Common myeloid progenitor, CD34-positive (primary cell): ENCODE data around the gene RTP2.

Experiments
- CTCF ChIA-PET: fragments of 350-600 bp; sonication (Branson Sonifier 250); formaldehyde crosslinking; loops from one replicate; lab custom pipeline; 2021; ENCODE audit warnings: antibody characterized with exemption; lab: Charles Lee
- POLR2A ChIA-PET: fragments of 350-600 bp; sonication (Branson Sonifier 250); formaldehyde crosslinking; loops from one replicate; lab custom pipeline; 2021; ENCODE audit warnings: antibody characterized with exemption; lab: Charles Lee
- DNase-seq, 3 donors: peaks; one replicate each; pipeline versions ENCODE4 v3.0.0 to v3.0.0-alpha.2; 2013
- H3K27ac ChIP-seq, 2 experiments: 1 replicate in 1 of 2; 2 replicates in 1 of 2; pipeline ENCODE4 v1.7.0; 2013; ENCODE audit warnings: inconsistent platforms in 2 of 2, low read length in 2 of 2, mild to moderate bottlenecking in 2 of 2, low read depth in 1 of 2, moderate library complexity in 1 of 2; ENCODE audit not compliant: severe bottlenecking in 2 of 2, insufficient read depth in 1 of 2, poor library complexity in 1 of 2
- H3K27me3 ChIP-seq, 5 experiments: replicated peaks in 2 of 5; 1 replicate in 3 of 5; 2 replicates in 2 of 5; pipeline versions ENCODE4 v1.6.1 to v1.7.0; 2013; ENCODE audit warnings: low read length in 4 of 5, mild to moderate bottlenecking in 2 of 5, moderate library complexity in 2 of 5, inconsistent platforms in 1 of 5; ENCODE audit not compliant: insufficient read depth in 5 of 5, control insufficient read depth in 4 of 5
- H3K36me3 ChIP-seq, 4 experiments: 1 replicate in 2 of 4; 2 replicates in 2 of 4; pipeline versions ENCODE4 v1.6.1 to v1.7.0; 2013; ENCODE audit warnings: low read length in 3 of 4, control low read depth in 1 of 4, mild to moderate bottlenecking in 1 of 4; ENCODE audit not compliant: control insufficient read depth in 4 of 4, insufficient read depth in 4 of 4
- H3K4me1 ChIP-seq, 4 experiments: 1 replicate in 3 of 4; 2 replicates in 1 of 4; pipeline versions ENCODE4 v1.6.1 to v1.7.1; 2013; ENCODE audit warnings: low read length in 3 of 4, mild to moderate bottlenecking in 3 of 4, control low read depth in 1 of 4, inconsistent platforms in 1 of 4, moderate library complexity in 1 of 4; ENCODE audit not compliant: control insufficient read depth in 4 of 4, insufficient read depth in 4 of 4; ENCODE audit errors: control extremely low read depth in 1 of 4
- H3K4me3 ChIP-seq, 7 experiments: 1 replicate in 4 of 7; 2 replicates in 3 of 7; pipeline versions ENCODE4 v1.5.1 to v1.7.0; 2013; ENCODE audit warnings: mild to moderate bottlenecking in 7 of 7, low read length in 6 of 7, moderate library complexity in 6 of 7, inconsistent platforms in 2 of 7, low read depth in 2 of 7, control low read depth in 1 of 7; ENCODE audit not compliant: insufficient read depth in 4 of 7, control insufficient read depth in 1 of 7; ENCODE audit errors: extremely low read depth in 1 of 7
- H3K9me3 ChIP-seq, 5 experiments: 1 replicate in 4 of 5; 2 replicates in 1 of 5; pipeline versions ENCODE4 v1.6.1 to v1.7.1; 2013; ENCODE audit warnings: low read length in 4 of 5, mild to moderate bottlenecking in 2 of 5, inconsistent platforms in 1 of 5, low read depth in 1 of 5, moderate library complexity in 1 of 5; ENCODE audit not compliant: control insufficient read depth in 4 of 5, insufficient read depth in 2 of 5; ENCODE audit errors: control extremely low read depth in 1 of 5
- WGBS: methylation state at CpG from one replicate; pipeline ENCODE4 v1.1.5; 2013; ENCODE audit not compliant: insufficient coverage; 5-methylcytosine and 5-hydroxymethylcytosine counted together

Gene RTP2

GRCh38 chr3:187741403-187742350 lies 39.3 kb upstream of the RTP2 start:
- Histone ChIP-seq H3K4me1 (peaks cover 19 to 87% (median 70%) of the 10 kb centered on the region in 4 experiments), H3K27me3 (peaks cover 0 to 1% (median 0%) of the 10 kb centered on the region in 5 experiments), H3K27ac (peak overlapping the region in 1 of 2 experiments; percentile 38), H3K9me3 (no peaks in the 10 kb centered on the region), H3K36me3 (no peaks in the 10 kb centered on the region), H3K4me3 (peak overlapping the region; percentile 15 to 99 (median 86))
- peak; percentile 76 to 86 (median 85) for DNase-seq
- under 1% methylated on average over 25 of the region's 35 CpGs for WGBS
- ChIA-PET CTCF (interaction anchor here (0.6 to 9.8 kb wide), 32 partner anchors 10 to 1407 kb away, joined by 3 to 332 read pairs (median 4); no protein-coding TSS in a partner anchor), POLR2A (no interaction called here)

GRCh38 chr3:187740421-187741399 lies 38.4 kb upstream of the RTP2 start:
- no peaks in the 10 kb centered on the region for H3K9me3 ChIP-seq
- no peaks in the 10 kb centered on the region for H3K36me3 ChIP-seq
- ChIA-PET CTCF (interaction anchor here (0.6 to 9.8 kb wide), 60 partner anchors 9 to 1426 kb away, joined by 3 to 332 read pairs (median 3); no protein-coding TSS in a partner anchor), POLR2A (interaction anchor here (0.6 to 1.0 kb wide), 4 partner anchors 105 to 539 kb away, joined by 3 to 7 read pairs (median 4); no protein-coding TSS in a partner anchor)
- H3K4me1 ChIP-seq = peaks cover 19 to 84% (median 71%) of the 10 kb centered on the region in 4 experiments
- H3K27me3 ChIP-seq = peaks cover 0 to 3% (median 1%) of the 10 kb centered on the region in 5 experiments
- H3K27ac ChIP-seq = peak overlapping the region in 1 of 2 experiments; percentile 29
- DNase-seq = peak in 2 of 3 donors; percentile 62 to 65
- H3K4me3 ChIP-seq = peak overlapping the region; percentile 35 to 99 (median 86)
- WGBS = under 1% methylated on average over 32 of the region's 39 CpGs

GRCh38 chr3:187739561-187740332 lies 37.4 kb upstream of the RTP2 start:
- peak; percentile 86 to 90 (median 90) for DNase-seq
- Histone ChIP-seq H3K36me3 (no peaks in the 10 kb centered on the region), H3K9me3 (no peaks in the 10 kb centered on the region), H3K27me3 (peaks cover 0 to 6% (median 1%) of the 10 kb centered on the region in 5 experiments), H3K4me1 (peaks cover 19 to 83% (median 69%) of the 10 kb centered on the region in 4 experiments), H3K4me3 (peak overlapping the region; percentile 46 to 99 (median 86)), H3K27ac (peak overlapping the region in 1 of 2 experiments; percentile 29)
- ChIA-PET POLR2A (interaction anchor here (0.6 to 1.0 kb wide), 2 partner anchors 106 to 415 kb away, joined by 3 to 7 read pairs; no protein-coding TSS in a partner anchor), CTCF (interaction anchor here (0.7 to 9.8 kb wide), 61 partner anchors 7 to 1528 kb away, joined by 3 to 332 read pairs (median 4); no protein-coding TSS in a partner anchor)
- WGBS = under 1% methylated on average over 38 of the region's 53 CpGs

GRCh38 chr3:187739094-187739560 lies 36.8 kb upstream of the RTP2 start:
- H3K27ac ChIP-seq = no peak overlapping the region
- peaks cover 0 to 6% (median 1%) of the 10 kb centered on the region in 5 experiments for H3K27me3 ChIP-seq
- WGBS = 0% methylated on average over 16 of the region's 22 CpGs
- peak in 2 of 3 donors; percentile 35 to 43 for DNase-seq
- H3K9me3 ChIP-seq = no peaks in the 10 kb centered on the region
- CTCF ChIA-PET = interaction anchor here (0.7 to 9.8 kb wide), 30 partner anchors 8 to 1529 kb away, joined by 3 to 332 read pairs (median 4); no protein-coding TSS in a partner anchor
- peak overlapping the region; percentile 70 to 99 (median 86) for H3K4me3 ChIP-seq
- H3K4me1 ChIP-seq = peaks cover 19 to 78% (median 65%) of the 10 kb centered on the region in 4 experiments
- no peaks in the 10 kb centered on the region for H3K36me3 ChIP-seq
- POLR2A ChIA-PET = no interaction called here

GRCh38 chr3:187738331-187739093 lies 36.2 kb upstream of the RTP2 start:
- peak overlapping the region; percentile 70 to 99 (median 86) for H3K4me3 ChIP-seq
- no peaks in the 10 kb centered on the region for H3K9me3 ChIP-seq
- no peaks in the 10 kb centered on the region for H3K36me3 ChIP-seq
- H3K27me3 ChIP-seq = peaks cover 0 to 6% (median 1%) of the 10 kb centered on the region in 5 experiments
- peaks cover 19 to 72% (median 63%) of the 10 kb centered on the region in 4 experiments for H3K4me1 ChIP-seq
- H3K27ac ChIP-seq = no peak overlapping the region
- DNase-seq = peak; percentile 73 to 80 (median 80)
- POLR2A ChIA-PET = no interaction called here
- CTCF ChIA-PET = interaction anchor here (0.7 to 9.8 kb wide), 30 partner anchors 8 to 1529 kb away, joined by 3 to 332 read pairs (median 4); no protein-coding TSS in a partner anchor
- WGBS = 0% methylated on average over 39 of the region's 43 CpGs
